GM19468 (cell line): Measurements from ENCODE around the gene CAMK1D.

ENCODE experiments used
- ATAC-seq: cut with Tn5 transposase; IDR thresholded peaks from one replicate; pipeline ENCODE4 v1.9.1; 2021; ENCODE audit warnings: mild to moderate bottlenecking, moderate library complexity, moderate number of reproducible peaks; ENCODE audit not compliant: unreplicated experiment; ENCODE audit errors: extremely low read depth

The CAMK1D gene

GRCh38 chr10:12758271-12758670, 408.9 kb downstream of the CAMK1D start:
- no peak for ATAC-seq

GRCh38 chr10:12766223-12766622, 416.9 kb downstream of the CAMK1D start:
- no peak for ATAC-seq

GRCh38 chr10:12768156-12769100, 419.1 kb downstream of the CAMK1D start:
- ATAC-seq: no peak

- no peak for ATAC-seq
Observed at GRCh38 chr10:12769323-12770044, 420.1 kb downstream of the CAMK1D start.

- no peak for ATAC-seq
Observed at GRCh38 chr10:12771981-12772760, 422.8 kb downstream of the CAMK1D start.

GRCh38 chr10:12772797-12773587, 423.6 kb downstream of the CAMK1D start:
- no peak for ATAC-seq

GRCh38 chr10:12774204-12774894, 425.0 kb downstream of the CAMK1D start:
- ATAC-seq: no peak

GRCh38 chr10:12777840-12778585, 428.7 kb downstream of the CAMK1D start:
- ATAC-seq: no peak

GRCh38 chr10:12780634-12781601, 431.6 kb downstream of the CAMK1D start:
- no peak for ATAC-seq

GRCh38 chr10:12781976-12782375, 432.6 kb downstream of the CAMK1D start:
- no peak for ATAC-seq

GRCh38 chr10:12782537-12782936, 433.2 kb downstream of the CAMK1D start:
- no peak for ATAC-seq

GRCh38 chr10:12783293-12783692, 433.9 kb downstream of the CAMK1D start:
- ATAC-seq: no peak

- no peak for ATAC-seq
Observed at GRCh38 chr10:12784646-12785045, 435.3 kb downstream of the CAMK1D start.

GRCh38 chr10:12785415-12785831, 436.1 kb downstream of the CAMK1D start:
- no peak for ATAC-seq

- no peak for ATAC-seq
Observed at GRCh38 chr10:12787297-12787696, 437.9 kb downstream of the CAMK1D start.

GRCh38 chr10:12788277-12788676, 438.9 kb downstream of the CAMK1D start:
- ATAC-seq: no peak

GRCh38 chr10:12790270-12790669, 440.9 kb downstream of the CAMK1D start:
- ATAC-seq: no peak
